Stomach (tissue), 9 donors: ENCODE data around the gene LENG1. TPM values are rescaled to one million over a fixed set of nuclear protein-coding genes. Genes with fewer than 3 reads are reported as not detected.

Source experiments
- DNase-seq, 2 donors: peaks; one replicate each; pipeline versions ENCODE4 v3.0.0 to v3.0.0-alpha.2; 2013 to 2019
- H3K27ac ChIP-seq, 5 donors: fragments of 200-600 bp in 4 of 5; sonication (generic) in 4 of 5; one replicate each; pipeline ENCODE4 v1.5.1; 2013 to 2019; ENCODE audit warnings: mild to moderate bottlenecking in 1 of 5, moderate library complexity in 1 of 5
- H3K27me3 ChIP-seq, 3 donors: fragments of 200-600 bp; sonication (generic); one replicate each; pipeline ENCODE4 v1.5.1; 2017 to 2019; ENCODE audit warnings: mixed run types in 1 of 3
- H3K36me3 ChIP-seq, 4 donors: fragments of 200-600 bp; sonication (generic); 1 replicate in 3 of 4; 2 replicates in 1 of 4; pipeline ENCODE4 v1.5.1; 2016 to 2019
- H3K4me1 ChIP-seq, 4 donors: fragments of 200-600 bp; sonication (generic); one replicate each; pipeline ENCODE4 v1.5.1; 2016 to 2019
- H3K4me3 ChIP-seq, 4 donors: fragments of 200-600 bp; sonication (generic) in 3 of 4; one replicate each; pipeline ENCODE4 v1.5.1; 2016 to 2019; ENCODE audit warnings: mild to moderate bottlenecking in 1 of 4
- H3K9me3 ChIP-seq, 4 donors: fragments of 200-600 bp; sonication (generic); one replicate each; pipeline ENCODE4 v1.5.1; 2016 to 2019
- EP300 ChIP-seq: sonication (generic); formaldehyde crosslinking; IDR thresholded peaks from one replicate; pipeline ENCODE4 v1.6.1; 2017; ENCODE audit warnings: antibody characterized with exemption
- POLR2A ChIP-seq, 4 donors: fragments of 450-650 bp; IDR thresholded peaks; one replicate each; pipeline ENCODE4 v1.6.1; 2016; ENCODE audit warnings: antibody characterized with exemption in 4 of 4, control low read depth in 2 of 4, mild to moderate bottlenecking in 1 of 4, moderate library complexity in 1 of 4
- POLR2AphosphoS5 ChIP-seq, 3 donors: sonication (generic); formaldehyde crosslinking; IDR thresholded peaks; one replicate each; pipeline ENCODE4 v1.6.1; 2016; ENCODE audit warnings: antibody characterized with exemption in 3 of 3
- WGBS, 5 donors: extraction: QIAGEN DNeasy Blood & Tissue Kit in 3 of 5; methylation state at CpG; one replicate each; pipeline versions ENCODE4 v1.1.5 to v1.1.7; 2013 to 2018; 5-methylcytosine and 5-hydroxymethylcytosine counted together
- intact Hi-C: fragments of 100-400 bp; cut with DNase I; formaldehyde crosslinking; loops from one replicate; pipeline ENCODE4 v1.15.1; 2023; ENCODE audit warnings: low total_unique reads
- polyA plus RNA-seq, 3 donors: library from polyadenylated mRNA; stranded (reverse); fragments of 200-250 nt; gene quantifications; one replicate each; pipeline ENCODE4 v1.2.3, GENCODE V29; 2013
- total RNA-seq, 5 donors: library from RNA; depleted of rRNA; stranded (reverse); fragments of >200 nt; gene quantifications; one replicate each; pipeline versions ENCODE4 v1.1.0 to v1.2.3, GENCODE V29; 2014 to 2016
- TF ChIP-seq, protein P1 (sequence below), 7 experiments: fragments of 450-650 bp in 4 of 7; fragments of 200-600 bp in 3 of 7; sonication (generic) in 3 of 7; IDR thresholded peaks; one replicate each; pipeline ENCODE4 v1.5.1; 2016 to 2019; ENCODE audit warnings: antibody characterized with exemption in 7 of 7, control low read depth in 2 of 7, mild to moderate bottlenecking in 1 of 7
- donor health status: healthy with polysubstance abuse.
- donor health status: Bipolar disorder and iron deficiency.
- donor health status: healthy.

Gene LENG1
- total and polyA plus RNA-seq, 8 donors, result 4.2 to 35.6 (median 10.3) TPM; not detected in 2

DNA sequence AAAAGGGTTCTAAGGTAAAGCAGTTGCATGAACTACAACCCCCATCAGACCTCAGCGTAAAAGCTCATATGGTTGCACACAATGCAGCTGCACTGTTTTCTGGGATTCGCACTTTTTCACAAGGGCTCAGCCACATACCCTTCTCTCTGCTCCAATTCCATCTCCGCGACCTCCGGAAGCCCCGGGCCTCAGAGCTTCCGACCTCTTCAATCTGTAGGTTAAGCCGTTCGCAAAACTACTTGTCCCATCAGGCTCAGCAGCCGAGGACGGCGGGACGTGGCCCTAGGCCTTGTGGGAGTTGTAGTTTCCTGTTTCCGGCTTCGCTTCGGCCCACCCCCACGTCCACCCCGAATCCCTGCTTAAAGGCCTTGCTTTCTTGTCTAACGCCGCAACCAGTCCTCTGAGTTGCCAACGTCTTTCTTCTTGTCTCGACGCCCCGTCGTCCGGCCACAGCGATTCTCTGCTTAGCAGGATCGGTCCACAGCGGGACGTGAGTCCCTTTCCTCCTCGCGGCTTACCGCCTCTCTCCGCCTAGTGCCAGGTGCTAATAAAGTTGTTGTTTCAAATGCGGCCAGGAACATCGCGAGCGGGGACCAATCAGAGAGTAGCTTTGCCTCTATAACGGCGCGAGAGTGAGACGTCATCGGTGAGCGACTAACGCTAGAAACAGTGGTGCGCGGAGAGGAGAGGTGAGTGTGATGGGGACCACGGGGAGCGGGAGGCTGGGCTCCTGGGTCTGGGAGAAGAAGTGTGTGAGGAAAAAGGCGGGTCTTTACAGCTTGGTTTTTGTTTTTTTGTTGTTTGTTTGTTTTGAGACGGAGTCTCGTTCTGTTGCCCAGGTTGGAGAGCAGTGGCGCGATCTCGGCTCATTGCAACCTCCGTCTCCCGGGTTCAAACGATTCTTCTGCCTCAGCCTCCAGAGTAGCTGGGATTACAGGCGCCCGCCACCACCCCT lies 44.1 kb downstream of the LENG1 start, which contains the start of the genes PRPF31 and TFPT:
Gene PRPF31, plus strand, starts transcription at position 646 of the 955 bp plus-strand sequence. CDS start 2,525 bp downstream, outside the sequence.
Gene TFPT, minus strand, starts transcription at position 549 of the 955 bp plus-strand sequence. Its CDS starts 388 bp downstream, at position 161.
- intact Hi-C loops, result no loop called here
- H3K27ac ChIP-seq, result peak within 1 kb of the TSS; percentile 88 to 96 (median 93)
- H3K36me3 ChIP-seq, result peaks cover 18 to 50% (median 48%) of the 10 kb centered on the region in 4 donors
- peak within 1 kb of the TSS; percentile 61 to 93 (median 88) for H3K4me3 ChIP-seq
- H3K27me3 ChIP-seq, result no peaks in the 10 kb centered on the region
- peaks cover 22 to 36% (median 31%) of the 10 kb centered on the region in 4 donors for H3K4me1 ChIP-seq
- peak; percentile 98 to 99 for DNase-seq
- TF ChIP-seq, protein P1, sequence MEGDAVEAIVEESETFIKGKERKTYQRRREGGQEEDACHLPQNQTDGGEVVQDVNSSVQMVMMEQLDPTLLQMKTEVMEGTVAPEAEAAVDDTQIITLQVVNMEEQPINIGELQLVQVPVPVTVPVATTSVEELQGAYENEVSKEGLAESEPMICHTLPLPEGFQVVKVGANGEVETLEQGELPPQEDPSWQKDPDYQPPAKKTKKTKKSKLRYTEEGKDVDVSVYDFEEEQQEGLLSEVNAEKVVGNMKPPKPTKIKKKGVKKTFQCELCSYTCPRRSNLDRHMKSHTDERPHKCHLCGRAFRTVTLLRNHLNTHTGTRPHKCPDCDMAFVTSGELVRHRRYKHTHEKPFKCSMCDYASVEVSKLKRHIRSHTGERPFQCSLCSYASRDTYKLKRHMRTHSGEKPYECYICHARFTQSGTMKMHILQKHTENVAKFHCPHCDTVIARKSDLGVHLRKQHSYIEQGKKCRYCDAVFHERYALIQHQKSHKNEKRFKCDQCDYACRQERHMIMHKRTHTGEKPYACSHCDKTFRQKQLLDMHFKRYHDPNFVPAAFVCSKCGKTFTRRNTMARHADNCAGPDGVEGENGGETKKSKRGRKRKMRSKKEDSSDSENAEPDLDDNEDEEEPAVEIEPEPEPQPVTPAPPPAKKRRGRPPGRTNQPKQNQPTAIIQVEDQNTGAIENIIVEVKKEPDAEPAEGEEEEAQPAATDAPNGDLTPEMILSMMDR (IDR thresholded peaks at IDR 0.05), result peak in 1 of 7 experiments; percentile 16
- TF ChIP-seq POLR2A (IDR thresholded peaks at IDR 0.05), result peak in 2 of 4 donors; percentile 28 to 64
- no peak for TF ChIP-seq EP300
- peak; percentile 79 to 96 (median 87) for TF ChIP-seq POLR2AphosphoS5 (IDR thresholded peaks at IDR 0.05)
- H3K9me3 ChIP-seq, result no peaks in the 10 kb centered on the region
- WGBS, 5 donors, result 0 to 1% (median 0%) methylated on average over 60 of the region's 60 CpGs

- intact Hi-C loops, result no loop called here
- DNase-seq, result peak; percentile 48 to 74
- H3K36me3 ChIP-seq, result peaks cover 20 to 50% (median 48%) of the 10 kb centered on the region in 4 donors
- H3K9me3 ChIP-seq, result no peaks in the 10 kb centered on the region
- peak overlapping the region; percentile 61 to 93 (median 88) for H3K4me3 ChIP-seq
- peak overlapping the region; percentile 3 to 96 (median 92) for H3K27ac ChIP-seq
- TF ChIP-seq, protein P1 (IDR thresholded peaks at IDR 0.05), result no peak
- TF ChIP-seq EP300 (no peak), POLR2A (IDR thresholded peaks at IDR 0.05) (no peak), POLR2AphosphoS5 (IDR thresholded peaks at IDR 0.05) (no peak)
- WGBS, 5 donors, result 8 to 12% (median 10%) methylated on average over 24 to 28 of the region's 28 CpGs
- H3K4me1 ChIP-seq, result peaks cover 22 to 36% (median 31%) of the 10 kb centered on the region in 4 donors
- H3K27me3 ChIP-seq, result no peaks in the 10 kb centered on the region
Observed at GRCh38 chr19:54114340-54115108, 45.0 kb downstream of the LENG1 start.

DNA sequence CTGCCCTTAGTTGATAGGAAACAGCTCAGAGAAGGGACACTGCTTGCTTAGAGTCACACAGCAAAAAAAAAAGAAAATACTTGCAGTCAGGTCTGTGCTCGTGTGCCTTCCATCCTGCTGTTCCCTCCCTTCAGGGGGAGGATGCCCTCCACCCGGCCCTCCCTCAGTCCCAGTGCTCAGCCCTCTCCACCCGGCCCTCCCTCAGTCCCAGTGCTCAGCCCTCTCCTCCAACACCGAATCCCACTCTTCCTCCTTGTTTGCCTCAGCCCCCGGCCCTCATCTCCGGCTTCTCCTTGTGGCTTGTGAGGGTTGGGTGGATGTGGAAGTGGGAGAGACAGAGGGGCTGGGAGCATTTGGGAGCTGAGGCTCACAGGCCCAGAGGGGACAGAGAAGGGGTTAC lies 49.9 kb downstream of the LENG1 start:
- intact Hi-C loops, result no loop called here
- Histone ChIP-seq H3K4me3 (no peak overlapping the region), H3K4me1 (peaks cover 11 to 21% (median 12%) of the 10 kb centered on the region in 4 donors), H3K9me3 (no peaks in the 10 kb centered on the region), H3K27ac (no peak overlapping the region), H3K36me3 (peaks cover 52 to 78% (median 75%) of the 10 kb centered on the region in 4 donors), H3K27me3 (no peaks in the 10 kb centered on the region)
- DNase-seq, result peak in 1 of 2 donors; percentile 13
- TF ChIP-seq POLR2AphosphoS5 (IDR thresholded peaks at IDR 0.05) (no peak), EP300 (no peak)
- TF ChIP-seq, protein P1 (IDR thresholded peaks at IDR 0.05), result no peak
- WGBS, 5 donors, result 70 to 82% (median 77%) methylated on average over 6 of the region's 6 CpGs

DNA sequence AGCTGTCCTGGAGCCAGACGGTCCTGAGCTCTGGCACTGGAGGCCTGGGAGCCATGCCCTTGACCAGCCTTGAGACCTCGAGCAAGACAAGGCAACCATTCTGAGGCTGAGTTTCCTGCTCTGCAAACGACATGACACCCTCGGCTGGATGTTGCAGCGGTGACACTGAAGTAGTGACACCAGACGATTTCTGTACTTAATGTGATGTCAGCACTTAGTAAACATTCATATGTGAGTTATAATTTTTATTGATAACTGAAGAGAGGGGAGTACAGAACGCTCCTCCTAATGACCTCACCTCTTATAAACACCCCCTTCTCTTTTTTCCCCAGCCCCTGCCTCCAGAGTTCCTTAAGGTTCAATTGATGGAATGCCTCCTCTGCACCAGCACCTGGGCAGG lies 51.0 kb downstream of the LENG1 start:
- intact Hi-C loops, result no loop called here
- Histone ChIP-seq H3K9me3 (no peaks in the 10 kb centered on the region), H3K36me3 (peaks cover 52 to 78% (median 78%) of the 10 kb centered on the region in 4 donors), H3K4me3 (no peak overlapping the region), H3K27me3 (no peaks in the 10 kb centered on the region), H3K27ac (no peak overlapping the region), H3K4me1 (peaks cover 6 to 21% (median 11%) of the 10 kb centered on the region in 4 donors)
- 69 to 75% (median 72%) methylated on average over 7 of the region's 7 CpGs for WGBS, 5 donors
- TF ChIP-seq POLR2A (IDR thresholded peaks at IDR 0.05), result no peak
- TF ChIP-seq EP300, result no peak
- TF ChIP-seq, protein P1 (IDR thresholded peaks at IDR 0.05), result no peak
- TF ChIP-seq POLR2AphosphoS5 (IDR thresholded peaks at IDR 0.05), result no peak
- DNase-seq, result no peak
